HepG2 (cell line): ENCODE measurements around the gene MTARC1. TPM values are rescaled to one million over a fixed set of nuclear protein-coding genes. Genes with fewer than 3 reads are reported as not detected.

ENCODE experiments used
- ATAC-seq: fragments of 200-7000 bp; cut with Tn5 transposase; 3 replicates; pipeline ENCODE4 v1.9.1; 2020; ENCODE audit warnings: mild to moderate bottlenecking, moderate library complexity
- BruUV-seq: library from RNA; stranded (reverse); fragments of 400-500 nt; replicated peaks from 2 replicates; lab custom pipeline; 2021; lab: Mats Ljungman, UMichigan
- CTCF ChIA-PET: fragments of 300-600 bp; formaldehyde crosslinking; extraction: SDS; loops from one replicate; lab custom pipeline; 2021; ENCODE audit warnings: low total read pairs, inconsistent platforms, low intra/inter-chr PET ratio; lab: Yijun Ruan, JAX
- POLR2A ChIA-PET: fragments of 350-600 bp; sonication (Branson Sonifier 250); formaldehyde crosslinking; loops from one replicate; lab custom pipeline; 2020; ENCODE audit warnings: antibody characterized with exemption, inconsistent platforms; lab: Yijun Ruan, JAX
- DNase-seq: peaks from one replicate; pipeline ENCODE4 v3.0.0-alpha.2; 2015; ENCODE audit warnings: low spot score
- FAIRE-seq: peaks from 3 replicates; lab custom pipeline; 2011; peaks lifted over from hg19 to GRCh38; lab: Jason Lieb, UNC
- H2AFZ ChIP-seq: one replicate; pipeline ENCODE4 v1.6.1; 2011; ENCODE audit warnings: low read length, inconsistent platforms
- H3K27ac ChIP-seq: fragments of 300-600 bp; 3 replicates; pipeline ENCODE4 v1.8.0; 2011; ENCODE audit warnings: mixed run types, mild to moderate bottlenecking, mixed read lengths, low read length, inconsistent platforms; ENCODE audit not compliant: insufficient read depth; ENCODE audit errors: extremely low read length
- H3K27me3 ChIP-seq, 2 experiments: fragments of 200-600 bp in 1 of 2; 2 replicates in 1 of 2; 3 replicates in 1 of 2; pipeline versions ENCODE4 v1.6.0 to v1.8.0; 2011; ENCODE audit warnings: low read length in 2 of 2, mild to moderate bottlenecking in 2 of 2, moderate library complexity in 2 of 2, inconsistent platforms in 1 of 2; ENCODE audit not compliant: insufficient read depth in 2 of 2, control insufficient read depth in 1 of 2
- H3K36me3 ChIP-seq, 2 experiments: fragments of 200-600 bp in 1 of 2; replicated peaks in 1 of 2; 2 replicates in 1 of 2; 3 replicates in 1 of 2; pipeline versions ENCODE4 v1.5.1 to v1.8.0; 2011; ENCODE audit warnings: low read length in 2 of 2, inconsistent platforms in 1 of 2; ENCODE audit not compliant: insufficient read depth in 2 of 2, control insufficient read depth in 1 of 2
- H3K4me1 ChIP-seq: 2 replicates; pipeline ENCODE4 v1.5.1; 2012; ENCODE audit warnings: low read length, inconsistent platforms; ENCODE audit not compliant: insufficient read depth
- H3K4me2 ChIP-seq: 2 replicates; pipeline ENCODE4 v1.6.0; 2011; ENCODE audit warnings: low read depth, low read length, inconsistent platforms
- H3K4me3 ChIP-seq, 3 experiments: fragments of 200-600 bp in 1 of 3; sonication (generic), shearing (Covaris generic) in 1 of 3; replicated peaks in 1 of 3; 2 replicates each; pipeline ENCODE4 v1.5.1; 2011 to 2016; ENCODE audit warnings: low read length in 3 of 3, inconsistent platforms in 2 of 3, low read depth in 2 of 3, mild to moderate bottlenecking in 2 of 3, control low read depth in 1 of 3, mixed read lengths in 1 of 3; ENCODE audit not compliant: insufficient read depth in 1 of 3
- H3K79me2 ChIP-seq: one replicate; pipeline ENCODE4 v1.6.1; 2011; ENCODE audit warnings: low read length, inconsistent platforms; ENCODE audit not compliant: insufficient read depth
- H3K9ac ChIP-seq: 2 replicates; pipeline ENCODE4 v1.6.0; 2011; ENCODE audit warnings: mild to moderate bottlenecking, low read depth, low read length, inconsistent platforms; ENCODE audit not compliant: insufficient read depth
- H3K9me3 ChIP-seq: 2 replicates; pipeline ENCODE4 v1.5.1; 2012; ENCODE audit warnings: mild to moderate bottlenecking, low read length
- H4K20me1 ChIP-seq: 2 replicates; pipeline ENCODE4 v1.6.0; 2011; ENCODE audit warnings: inconsistent platforms, mild to moderate bottlenecking, low read length, moderate library complexity; ENCODE audit not compliant: insufficient read depth
- NFKB2 ChIP-seq: sonication (generic); formaldehyde crosslinking; IDR thresholded peaks from 2 replicates; pipeline ENCODE4 v1.4.0; 2020; ENCODE audit warnings: missing genetic modification reagents, borderline replicate concordance
- PCBP2 ChIP-seq: fragments of 200-400 bp; formaldehyde crosslinking; optimal IDR thresholded peaks from 2 replicates; pipeline ENCODE3; 2018; ENCODE audit warnings: low read length, low read depth; ENCODE audit not compliant: poor library complexity, severe bottlenecking
- ZNF883 ChIP-seq: sonication (generic); formaldehyde crosslinking; IDR thresholded peaks from 2 replicates; pipeline ENCODE4 v1.5.1; 2020; ENCODE audit warnings: mild to moderate bottlenecking, missing genetic modification reagents; ENCODE audit errors: not compliant biosample characterization
- WGBS: methylation state at CpG from one replicate; pipeline ENCODE4 v1.1.6; 2017; ENCODE audit warnings: low lambda C conversion rate; 5-methylcytosine and 5-hydroxymethylcytosine counted together
- in situ Hi-C: cut with HindIII; loops from 2 replicates; pipeline ENCODE4 v1.10.0; 2017; ENCODE audit warnings: low pct_unique_long_range_greater_than_20kb; ENCODE audit not compliant: extremely low pct_ligation_motif_present
- intact Hi-C: fragments of 100-400 bp; cut with micrococcal nuclease; formaldehyde crosslinking; loops from one replicate; pipeline ENCODE4 v1.10.0; 2022; ENCODE audit not compliant: unreplicated experiment
- polyA plus RNA-seq, 8 experiments: library from polyadenylated mRNA; depleted of rRNA in 3 of 8; stranded (reverse) in 7 of 8; unstranded in 1 of 8; fragments of >200 nt; fragmentation: Illumina TruSeq in 4 of 8; extraction: Trizol in 4 of 8; gene quantifications; 2 replicates each; pipeline versions ENCODE4 v1.2.1 to v1.2.3, GENCODE V29; 2011 to 2016; ENCODE audit warnings: low read depth in 4 of 8, missing spikeins in 1 of 8, mixed read lengths in 1 of 8; ENCODE audit not compliant: insufficient read depth in 1 of 8
- total RNA-seq, 5 experiments: library from RNA; depleted of rRNA; stranded (reverse); fragments of >200 nt; fragmentation: Illumina TruSeq; extraction: Trizol; gene quantifications; 2 replicates each; pipeline ENCODE4 v1.2.3, GENCODE V29; 2016; ENCODE audit warnings: low read depth in 1 of 5
- TF ChIP-seq, protein P1 (sequence below): fragments of 450-650 bp; IDR thresholded peaks from 2 replicates; pipeline ENCODE4 v1.6.1; 2017
- TF ChIP-seq, protein P2 (sequence below), 2 experiments: sonication (generic) in 1 of 2; formaldehyde crosslinking in 1 of 2; IDR thresholded peaks; 2 replicates each; pipeline versions ENCODE4 v1.4.0 to v1.6.1; 2016 to 2020; ENCODE audit warnings: borderline replicate concordance in 1 of 2, low read depth in 1 of 2, mild to moderate bottlenecking in 1 of 2, missing genetic modification reagents in 1 of 2

MTARC1 gene
- total and polyA plus RNA-seq, 2 of the 13 experiments (the other 11 are each of a cell fraction or from before 2014, with no cell fraction given), result 19.4 to 106 TPM

DNA sequence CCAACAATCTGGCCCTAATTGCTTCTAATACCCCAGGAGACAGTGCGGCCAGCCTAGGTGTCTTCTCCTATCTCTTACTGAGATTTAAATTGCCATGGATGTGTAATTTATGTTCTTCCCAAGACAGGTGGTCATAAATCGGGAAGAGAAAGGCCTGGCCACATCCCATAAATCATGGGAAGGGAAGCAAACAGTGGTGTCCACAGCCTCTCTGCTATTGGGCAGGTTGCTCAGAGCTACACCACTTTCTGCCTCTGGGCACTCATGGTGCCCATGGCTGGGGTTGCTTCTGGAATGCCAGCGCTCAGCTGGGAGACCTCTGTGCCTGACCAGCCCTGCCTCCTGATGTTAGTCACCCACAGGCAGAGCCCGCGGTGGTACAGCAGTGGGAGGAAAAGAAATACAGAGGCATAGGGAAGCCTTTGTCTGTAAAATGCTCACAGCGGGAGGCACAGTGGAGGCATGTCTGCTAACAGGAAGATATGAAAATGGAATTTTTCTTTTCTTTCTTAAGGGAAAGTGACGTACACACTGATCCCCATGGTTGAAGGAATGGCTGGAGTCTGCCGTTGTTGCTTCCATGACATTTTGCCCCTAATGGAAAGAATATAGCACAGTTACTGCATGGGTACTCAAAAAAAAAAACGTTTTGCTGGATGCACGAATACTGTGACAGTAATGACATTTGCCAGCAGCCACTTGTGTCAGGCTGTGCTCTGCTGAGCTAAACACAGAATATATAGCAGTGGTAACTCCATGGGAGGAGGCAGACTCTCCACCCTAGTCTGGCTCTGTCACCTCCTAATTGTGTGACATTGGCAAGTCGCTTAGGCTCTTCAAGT, 21.9 kb downstream of the MTARC1 start:
- H3K79me2 ChIP-seq, result no peaks in the 10 kb centered on the region
- intact Hi-C loops, result no loop called here
- DNase-seq, result no peak
- ChIA-PET CTCF (no interaction called here), POLR2A (no interaction called here)
- no peak overlapping the region for H3K4me2 ChIP-seq
- no peak overlapping the region for H3K4me3 ChIP-seq
- H3K9ac ChIP-seq, result no peak overlapping the region
- TF ChIP-seq NFKB2 (CRISPR knock-in tag) (no peak), ZNF883 (no peak), PCBP2 (no peak)
- TF ChIP-seq, protein P1, sequence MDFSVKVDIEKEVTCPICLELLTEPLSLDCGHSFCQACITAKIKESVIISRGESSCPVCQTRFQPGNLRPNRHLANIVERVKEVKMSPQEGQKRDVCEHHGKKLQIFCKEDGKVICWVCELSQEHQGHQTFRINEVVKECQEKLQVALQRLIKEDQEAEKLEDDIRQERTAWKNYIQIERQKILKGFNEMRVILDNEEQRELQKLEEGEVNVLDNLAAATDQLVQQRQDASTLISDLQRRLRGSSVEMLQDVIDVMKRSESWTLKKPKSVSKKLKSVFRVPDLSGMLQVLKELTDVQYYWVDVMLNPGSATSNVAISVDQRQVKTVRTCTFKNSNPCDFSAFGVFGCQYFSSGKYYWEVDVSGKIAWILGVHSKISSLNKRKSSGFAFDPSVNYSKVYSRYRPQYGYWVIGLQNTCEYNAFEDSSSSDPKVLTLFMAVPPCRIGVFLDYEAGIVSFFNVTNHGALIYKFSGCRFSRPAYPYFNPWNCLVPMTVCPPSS, result no peak
- TF ChIP-seq, protein P2, sequence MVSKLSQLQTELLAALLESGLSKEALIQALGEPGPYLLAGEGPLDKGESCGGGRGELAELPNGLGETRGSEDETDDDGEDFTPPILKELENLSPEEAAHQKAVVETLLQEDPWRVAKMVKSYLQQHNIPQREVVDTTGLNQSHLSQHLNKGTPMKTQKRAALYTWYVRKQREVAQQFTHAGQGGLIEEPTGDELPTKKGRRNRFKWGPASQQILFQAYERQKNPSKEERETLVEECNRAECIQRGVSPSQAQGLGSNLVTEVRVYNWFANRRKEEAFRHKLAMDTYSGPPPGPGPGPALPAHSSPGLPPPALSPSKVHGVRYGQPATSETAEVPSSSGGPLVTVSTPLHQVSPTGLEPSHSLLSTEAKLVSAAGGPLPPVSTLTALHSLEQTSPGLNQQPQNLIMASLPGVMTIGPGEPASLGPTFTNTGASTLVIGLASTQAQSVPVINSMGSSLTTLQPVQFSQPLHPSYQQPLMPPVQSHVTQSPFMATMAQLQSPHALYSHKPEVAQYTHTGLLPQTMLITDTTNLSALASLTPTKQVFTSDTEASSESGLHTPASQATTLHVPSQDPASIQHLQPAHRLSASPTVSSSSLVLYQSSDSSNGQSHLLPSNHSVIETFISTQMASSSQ (IDR thresholded peaks at IDR 0.05; ENCODE audit: low read depth), result no peak
- TF ChIP-seq, protein P2 (CRISPR knock-in tag; IDR thresholded peaks at IDR 0.05; ENCODE audit: borderline replicate concordance), result no peak
- no peak overlapping the region for H2AFZ ChIP-seq
- BruUV-seq, result no TSS peak
- no peak for FAIRE-seq
- H3K4me1 ChIP-seq, result no peaks in the 10 kb centered on the region
- no peaks in the 10 kb centered on the region for H3K27me3 ChIP-seq
- no peaks in the 10 kb centered on the region for H3K9me3 ChIP-seq
- H3K27ac ChIP-seq, result no peak overlapping the region
- H3K36me3 ChIP-seq, result peaks cover 7 to 50% of the 10 kb centered on the region in 2 experiments; a peak in 4 of 5 replicates
- H4K20me1 ChIP-seq, result no peaks in the 10 kb centered on the region
- 91% methylated on average over 11 of the region's 11 CpGs for WGBS
- no peak for ATAC-seq
- in situ Hi-C loops, result no loop called here
